Glutamatergic neuron (in vitro differentiated cells): ENCODE results near the gene GLRX3. TPM values are rescaled to one million over a fixed set of nuclear protein-coding genes. Genes with fewer than 3 reads are reported as not detected.
"Not testable (repeated sequence)": the region's sequence is repeated elsewhere in the genome, so short reads cannot be mapped to it uniquely, and the experiment has no call there.

Experiments
- DNase-seq: peaks from one replicate; pipeline ENCODE4 v3.0.0; 2022
- H3K27ac Mint-ChIP-seq: one replicate; pipeline ENCODE4 v1.8.0; 2020; ENCODE audit warnings: mild to moderate bottlenecking, mixed read lengths, inconsistent platforms; ENCODE audit not compliant: unreplicated experiment
- H3K27me3 Mint-ChIP-seq: one replicate; pipeline ENCODE4 v1.8.0; 2020; ENCODE audit warnings: mild to moderate bottlenecking, moderate library complexity, mixed read lengths, inconsistent platforms; ENCODE audit not compliant: unreplicated experiment
- H3K36me3 Mint-ChIP-seq: one replicate; pipeline ENCODE4 v1.8.0; 2020; ENCODE audit warnings: mild to moderate bottlenecking, mixed read lengths, inconsistent platforms; ENCODE audit not compliant: unreplicated experiment
- H3K4me1 Mint-ChIP-seq: one replicate; pipeline ENCODE4 v1.8.0; 2020; ENCODE audit warnings: mild to moderate bottlenecking, low read depth, mixed read lengths, inconsistent platforms; ENCODE audit not compliant: unreplicated experiment
- H3K4me3 Mint-ChIP-seq: one replicate; pipeline ENCODE4 v1.8.0; 2020; ENCODE audit warnings: mild to moderate bottlenecking, mixed read lengths, inconsistent platforms; ENCODE audit not compliant: unreplicated experiment
- H3K9me3 Mint-ChIP-seq: one replicate; pipeline ENCODE4 v1.8.0; 2020; ENCODE audit warnings: mild to moderate bottlenecking, moderate library complexity, mixed read lengths, inconsistent platforms; ENCODE audit not compliant: unreplicated experiment
- total RNA-seq: library from RNA; stranded (reverse); fragmentation: NEBNext Ultra II Directional; extraction: Animal tissue kit (Norgen Biotek cat#: 25700); gene quantifications from one replicate; pipeline ENCODE4 v1.2.1, GENCODE V29; 2021; ENCODE audit not compliant: unreplicated experiment
- TF ChIP-seq, protein P1 (sequence below): fragments of 200-600 bp; sonication (generic); IDR thresholded peaks from one replicate; pipeline ENCODE4 v1.5.0; 2021; ENCODE audit not compliant: partially characterized antibody, unreplicated experiment

GLRX3 gene
- total RNA-seq, 1 donor from 2014 or later = 80.1 TPM

DNA sequence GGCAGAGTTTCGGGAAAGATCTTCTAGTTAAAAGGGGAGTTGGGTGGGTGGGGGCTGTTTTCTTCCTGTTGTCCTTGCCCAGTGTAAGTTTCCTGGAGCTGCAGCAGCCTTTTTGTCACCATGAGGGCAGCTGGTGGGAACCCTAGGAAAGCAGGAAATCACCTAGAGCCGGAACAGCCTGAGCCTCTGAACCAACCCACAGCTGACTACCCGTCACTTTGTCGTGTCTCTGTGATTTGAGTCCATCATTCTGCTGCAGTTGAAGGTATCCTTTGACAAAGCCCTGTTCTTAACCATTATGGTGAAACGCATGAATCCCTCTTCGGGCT is 24.4 kb upstream of the GLRX3 start:
- Mint-ChIP-seq H3K4me3 (peak overlapping the region; percentile 99), H3K27ac (peak overlapping the region; percentile 68), H3K27me3 (peaks cover 12% of the 10 kb centered on the region), H3K36me3 (peaks cover 5% of the 10 kb centered on the region), H3K4me1 (peaks cover 8% of the 10 kb centered on the region), H3K9me3 (peaks cover 12% of the 10 kb centered on the region)
- TF ChIP-seq, protein P1, sequence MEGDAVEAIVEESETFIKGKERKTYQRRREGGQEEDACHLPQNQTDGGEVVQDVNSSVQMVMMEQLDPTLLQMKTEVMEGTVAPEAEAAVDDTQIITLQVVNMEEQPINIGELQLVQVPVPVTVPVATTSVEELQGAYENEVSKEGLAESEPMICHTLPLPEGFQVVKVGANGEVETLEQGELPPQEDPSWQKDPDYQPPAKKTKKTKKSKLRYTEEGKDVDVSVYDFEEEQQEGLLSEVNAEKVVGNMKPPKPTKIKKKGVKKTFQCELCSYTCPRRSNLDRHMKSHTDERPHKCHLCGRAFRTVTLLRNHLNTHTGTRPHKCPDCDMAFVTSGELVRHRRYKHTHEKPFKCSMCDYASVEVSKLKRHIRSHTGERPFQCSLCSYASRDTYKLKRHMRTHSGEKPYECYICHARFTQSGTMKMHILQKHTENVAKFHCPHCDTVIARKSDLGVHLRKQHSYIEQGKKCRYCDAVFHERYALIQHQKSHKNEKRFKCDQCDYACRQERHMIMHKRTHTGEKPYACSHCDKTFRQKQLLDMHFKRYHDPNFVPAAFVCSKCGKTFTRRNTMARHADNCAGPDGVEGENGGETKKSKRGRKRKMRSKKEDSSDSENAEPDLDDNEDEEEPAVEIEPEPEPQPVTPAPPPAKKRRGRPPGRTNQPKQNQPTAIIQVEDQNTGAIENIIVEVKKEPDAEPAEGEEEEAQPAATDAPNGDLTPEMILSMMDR = no peak
- no peak for DNase-seq

DNA sequence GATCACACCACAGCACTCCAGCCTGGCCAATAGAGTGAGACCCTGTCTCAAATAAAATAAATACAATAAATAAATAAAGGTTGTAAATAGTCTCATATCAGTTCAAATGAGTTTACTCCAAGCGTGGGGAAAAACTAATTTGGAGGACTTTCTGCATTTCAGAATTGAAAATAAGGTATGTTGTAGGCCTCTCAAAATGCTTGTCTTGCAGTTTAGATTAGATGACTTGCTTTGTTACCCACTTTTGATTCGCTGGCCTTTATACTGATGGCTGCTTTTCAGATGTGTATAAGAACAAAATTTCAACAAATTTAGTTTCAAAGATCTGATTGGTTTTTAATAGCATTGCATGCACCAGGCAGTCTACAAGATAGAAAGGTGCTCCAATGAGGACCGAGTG is 23.4 kb upstream of the GLRX3 start:
- Mint-ChIP-seq H3K9me3 (peaks cover 16% of the 10 kb centered on the region), H3K36me3 (peaks cover 5% of the 10 kb centered on the region), H3K27me3 (peaks cover 12% of the 10 kb centered on the region), H3K27ac (no peak overlapping the region), H3K4me1 (peaks cover 8% of the 10 kb centered on the region), H3K4me3 (no peak overlapping the region)
- TF ChIP-seq, protein P1 = no peak
- no peak for DNase-seq

DNA sequence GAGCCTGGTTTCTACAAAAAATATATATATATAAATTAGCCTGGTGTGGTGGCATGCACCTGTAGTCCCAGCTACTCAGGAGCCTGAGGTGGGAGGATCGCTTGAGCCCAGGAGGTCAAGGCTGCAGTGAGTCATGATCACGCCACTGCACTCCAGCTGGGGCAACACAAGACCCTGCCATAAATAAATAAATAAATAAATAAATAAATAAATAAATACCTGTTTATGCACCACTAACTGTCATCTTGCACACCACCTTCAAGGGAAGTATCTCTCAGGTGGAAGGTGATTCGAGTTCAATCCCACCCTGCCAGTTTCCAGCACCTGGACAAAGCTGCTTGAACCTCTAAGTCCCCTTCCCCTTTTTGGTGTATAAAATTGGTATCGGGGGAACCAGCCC is 19.2 kb upstream of the GLRX3 start:
- not testable (repeated sequence) for H3K36me3 Mint-ChIP-seq, H3K27me3 Mint-ChIP-seq, DNase-seq, H3K4me3 Mint-ChIP-seq, H3K27ac Mint-ChIP-seq, H3K4me1 Mint-ChIP-seq
- H3K9me3 Mint-ChIP-seq = peaks cover 12% of the 10 kb centered on the region

DNA sequence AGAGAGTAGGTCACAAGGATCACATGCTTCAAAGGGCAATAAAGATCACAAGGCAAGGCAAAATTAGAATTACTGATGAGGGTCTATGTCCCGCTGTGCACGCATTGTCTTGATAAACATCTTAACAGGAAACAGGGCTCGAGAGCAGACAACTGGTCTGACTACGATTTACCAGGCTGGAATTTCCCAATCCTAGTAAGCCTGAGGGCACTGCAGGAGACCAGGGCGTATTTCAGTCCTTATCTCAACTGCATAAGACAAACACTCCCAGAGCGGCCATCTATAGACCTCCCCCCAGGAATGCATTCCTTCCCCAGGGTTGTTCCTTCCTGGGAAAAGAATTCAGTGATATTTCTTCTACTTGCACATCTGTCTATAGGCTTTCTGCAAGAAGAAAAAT is 18.7 kb upstream of the GLRX3 start:
- H3K4me1 Mint-ChIP-seq, DNase-seq, H3K27ac Mint-ChIP-seq, H3K4me3 Mint-ChIP-seq, H3K36me3 Mint-ChIP-seq, H3K9me3 Mint-ChIP-seq, H3K27me3 Mint-ChIP-seq: not testable (repeated sequence)

DNA sequence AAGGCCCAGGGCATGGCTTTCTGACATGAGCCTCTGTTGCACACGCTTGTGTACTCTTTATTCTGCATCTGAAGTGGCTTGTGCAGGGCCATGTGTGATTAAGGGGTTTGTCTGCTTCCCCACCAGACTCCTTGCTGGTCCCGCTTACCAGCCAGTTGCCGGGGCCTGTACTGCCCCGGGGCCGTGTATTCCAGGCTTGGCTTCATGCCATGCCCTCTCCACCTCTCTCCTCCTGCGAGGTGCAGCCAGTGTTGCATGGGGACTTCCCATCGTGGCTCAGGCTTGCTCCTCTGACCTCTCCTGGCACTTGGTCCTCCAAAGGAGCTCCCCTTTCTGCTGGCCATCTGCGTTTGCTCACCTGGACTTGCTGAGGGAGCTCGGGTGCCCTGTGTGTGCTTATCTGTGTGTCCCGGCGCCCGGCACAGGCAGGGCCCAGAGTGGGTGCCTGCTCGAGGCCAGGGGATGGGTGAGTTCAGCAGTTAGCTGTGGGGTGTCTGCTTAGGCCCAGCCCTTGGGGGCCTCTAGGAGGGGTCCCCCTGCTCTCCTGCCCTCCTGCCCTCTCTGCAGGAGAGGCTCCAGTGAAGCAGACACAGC is 14.6 kb upstream of the GLRX3 start:
- no peak for DNase-seq
- no peaks in the 10 kb centered on the region for H3K4me1 Mint-ChIP-seq
- TF ChIP-seq, protein P1 = no peak
- no peaks in the 10 kb centered on the region for H3K27me3 Mint-ChIP-seq
- H3K36me3 Mint-ChIP-seq = peaks cover 4% of the 10 kb centered on the region
- H3K27ac Mint-ChIP-seq = no peak overlapping the region
- no peak overlapping the region for H3K4me3 Mint-ChIP-seq
- H3K9me3 Mint-ChIP-seq = peaks cover 6% of the 10 kb centered on the region

DNA sequence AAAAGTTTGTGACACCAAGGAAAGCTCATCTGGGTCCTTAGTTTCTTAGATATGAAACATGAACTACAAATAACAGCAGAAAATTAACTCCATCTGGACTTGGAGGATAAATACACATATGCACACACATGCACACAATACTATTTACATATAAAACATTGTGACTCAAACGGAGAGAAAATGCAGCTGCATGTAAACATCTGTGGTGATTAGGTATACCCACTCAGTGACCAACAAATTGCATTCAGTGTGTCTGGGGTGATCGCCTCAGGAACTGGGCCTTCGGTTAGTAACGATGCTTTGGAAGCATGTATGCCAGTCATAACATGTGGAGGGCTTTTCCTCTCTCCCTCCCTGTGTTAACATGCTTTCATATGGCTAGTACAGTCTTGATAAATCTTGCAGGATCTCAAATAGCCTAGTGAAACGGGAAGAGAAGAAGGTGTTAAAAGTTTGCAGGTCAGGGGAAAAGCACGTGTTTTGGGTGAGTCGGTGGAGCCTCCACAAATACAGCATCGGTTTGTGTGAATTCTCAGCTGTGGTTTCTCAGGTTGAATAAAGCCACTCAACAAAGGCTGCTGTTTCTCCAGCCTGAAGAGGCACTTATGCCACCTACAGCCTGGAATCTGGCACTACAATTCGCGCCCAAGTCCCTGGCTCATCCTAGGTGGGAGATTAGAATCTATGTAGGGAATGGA is 8.7 kb upstream of the GLRX3 start:
- H3K4me3 Mint-ChIP-seq = peak overlapping the region; percentile 3

More for the DNA sequence above, 8.7 kb upstream of the GLRX3 start:
- Mint-ChIP-seq H3K9me3 (no peaks in the 10 kb centered on the region), H3K36me3 (no peaks in the 10 kb centered on the region), H3K27me3 (peaks cover 3% of the 10 kb centered on the region), H3K4me1 (peaks cover 3% of the 10 kb centered on the region), H3K27ac (peak overlapping the region; percentile 36)
- peak; percentile 72 for DNase-seq
- TF ChIP-seq, protein P1 = peak; percentile 62
